Panc1 (cell line): Measurements from ENCODE around the gene MYO3B.

Source experiments
- CTCF ChIP-seq: fragments of 450-650 bp; IDR thresholded peaks from 2 replicates; pipeline ENCODE4 v1.5.1; 2017; ENCODE audit warnings: mild to moderate bottlenecking
- SIN3A ChIP-seq: IDR thresholded peaks from 2 replicates; pipeline ENCODE4 v1.6.1; 2012; ENCODE audit warnings: low read depth, mild to moderate bottlenecking, low read length, moderate library complexity, borderline replicate concordance; ENCODE audit not compliant: insufficient read depth

GRCh38 chr2:170394641-170395387 lies 216.9 kb downstream of the MYO3B start:
- TF ChIP-seq SIN3A, result no peak
- no peak; the same call in 1 of the 2 replicates for TF ChIP-seq CTCF
